Suppressor macrophage (primary cell): Measurements from ENCODE around the gene FBXO34.

Experiments
- DNase-seq, 4 experiments: peaks; one replicate each; pipeline ENCODE4 v3.0.0-alpha.2; 2020 to 2022

FBXO34 gene

GRCh38 chr14:55272922-55273321 lies 1.7 kb downstream of the FBXO34 start:
- peak in 1 of 4 experiments; percentile 8 for DNase-seq

- DNase-seq: no peak
Observed at GRCh38 chr14:55274146-55274545, 2.9 kb downstream of the FBXO34 start.

GRCh38 chr14:55274751-55275150 lies 3.5 kb downstream of the FBXO34 start:
- peak in 2 of 4 experiments; percentile 14 to 18 for DNase-seq

GRCh38 chr14:55276736-55277135 lies 5.5 kb downstream of the FBXO34 start:
- DNase-seq: no peak

- DNase-seq: peak; percentile 30 to 78 (median 58)
Observed at GRCh38 chr14:55277972-55278740, 6.9 kb downstream of the FBXO34 start.

GRCh38 chr14:55279384-55279783 lies 8.2 kb downstream of the FBXO34 start:
- no peak for DNase-seq

- DNase-seq: no peak
Observed at GRCh38 chr14:55281316-55281839, 10.2 kb downstream of the FBXO34 start.

- no peak for DNase-seq
Observed at GRCh38 chr14:55285048-55285652, 13.9 kb downstream of the FBXO34 start.

- no peak for DNase-seq
Observed at GRCh38 chr14:55288439-55288838, 17.2 kb downstream of the FBXO34 start.

- no peak for DNase-seq
Observed at GRCh38 chr14:55291480-55292081, 20.4 kb downstream of the FBXO34 start.

- DNase-seq: no peak
Observed at GRCh38 chr14:55294603-55295002, 23.4 kb downstream of the FBXO34 start.

GRCh38 chr14:55297611-55298499 lies 26.6 kb downstream of the FBXO34 start:
- no peak for DNase-seq

GRCh38 chr14:55298500-55298822 lies 27.2 kb downstream of the FBXO34 start:
- DNase-seq: no peak

GRCh38 chr14:55301437-55302121 lies 30.4 kb downstream of the FBXO34 start:
- peak in 3 of 4 experiments; percentile 6 to 13 (median 8) for DNase-seq

GRCh38 chr14:55302367-55303124 lies 31.3 kb downstream of the FBXO34 start:
- peak; percentile 30 to 67 (median 58) for DNase-seq

GRCh38 chr14:55303125-55303499 lies 31.9 kb downstream of the FBXO34 start:
- peak in 2 of 4 experiments; percentile 3 to 11 for DNase-seq

GRCh38 chr14:55303691-55304145 lies 32.5 kb downstream of the FBXO34 start:
- peak; percentile 41 to 71 (median 61) for DNase-seq

GRCh38 chr14:55306938-55307589 lies 35.8 kb downstream of the FBXO34 start:
- no peak for DNase-seq

GRCh38 chr14:55309154-55309553 lies 37.9 kb downstream of the FBXO34 start:
- no peak for DNase-seq

- no peak for DNase-seq
Observed at GRCh38 chr14:55309761-55310365, 38.6 kb downstream of the FBXO34 start.
